Activated CD4-positive, alpha-beta T cell treated with anti-CD3 and anti-CD28 coated beads, Interleukin-2, amount 50 U/mL, for 24 hours (primary cell): ENCODE data around the gene PDGFD.

Experiments used
- DNase-seq, 2 donors: peaks; one replicate each; pipeline ENCODE4 v3.0.0-alpha.2; 2020; ENCODE audit warnings: low read depth in 1 of 2, low spot score in 1 of 2

Gene PDGFD

GRCh38 chr11:104164028-104164520 lies at the start of gene PDGFD:
Gene PDGFD (minus strand): TSS chr11:104164147.
- no peak for DNase-seq

DNA sequence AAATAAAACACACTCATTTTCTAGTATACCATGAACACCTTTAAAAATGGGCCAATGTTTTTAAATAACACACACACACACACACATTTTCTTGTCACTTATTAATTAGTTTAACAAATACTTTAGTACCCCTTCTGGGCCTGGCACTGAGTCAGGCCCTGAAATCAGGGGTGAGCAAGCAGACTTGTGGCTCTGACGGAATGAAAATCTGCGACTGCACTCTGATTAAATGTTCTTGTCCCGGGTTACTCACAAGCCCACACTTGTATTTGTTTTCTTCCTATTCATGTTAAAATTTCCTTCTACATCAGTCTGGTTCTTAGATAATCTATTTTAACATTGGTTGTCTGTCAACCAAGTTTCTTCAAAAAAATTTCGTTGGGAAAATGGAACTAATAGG lies 43.0 kb upstream of the PDGFD start:
- no peak for DNase-seq

DNA sequence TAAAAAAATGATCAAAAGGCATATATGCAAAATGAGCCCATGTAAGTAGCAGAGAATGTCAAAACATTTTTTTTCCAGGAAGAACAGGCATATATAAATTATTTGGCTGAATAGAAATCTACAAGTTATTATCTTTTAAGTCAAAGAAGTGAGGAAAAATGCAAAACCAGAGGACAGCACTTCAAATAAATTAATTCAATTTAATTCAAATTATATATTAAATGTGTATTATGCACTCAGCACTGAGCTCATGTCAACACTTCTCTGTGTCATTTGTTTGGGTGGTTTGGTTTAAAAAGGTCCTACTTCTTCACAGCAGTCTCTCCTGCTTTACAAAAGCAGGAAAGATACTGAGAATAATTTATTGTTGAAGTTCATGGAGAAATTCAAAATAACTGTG lies 41.9 kb upstream of the PDGFD start:
- DNase-seq = no peak

- DNase-seq = no peak
Measured at GRCh38 chr11:104200688-104201087, 36.7 kb upstream of the PDGFD start.

DNA sequence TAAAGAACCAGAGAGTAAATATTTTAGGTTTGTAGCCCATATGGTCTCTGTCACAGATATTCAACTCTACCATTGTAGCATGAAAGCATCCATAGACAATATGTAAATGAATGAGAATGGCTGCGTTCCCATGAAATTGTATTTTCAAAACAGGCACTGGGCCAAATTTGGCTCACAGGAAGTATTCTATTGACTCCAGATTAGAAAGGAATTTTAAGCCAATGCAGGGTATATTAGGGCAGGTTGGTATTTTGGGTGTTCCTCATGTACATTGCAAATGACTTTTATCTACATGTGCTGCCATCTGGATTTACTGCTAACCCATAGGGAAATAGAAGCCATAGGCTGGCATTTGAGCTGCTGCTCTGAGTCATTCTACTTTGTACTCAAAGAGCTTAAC lies 35.1 kb upstream of the PDGFD start:
- DNase-seq = no peak

DNA sequence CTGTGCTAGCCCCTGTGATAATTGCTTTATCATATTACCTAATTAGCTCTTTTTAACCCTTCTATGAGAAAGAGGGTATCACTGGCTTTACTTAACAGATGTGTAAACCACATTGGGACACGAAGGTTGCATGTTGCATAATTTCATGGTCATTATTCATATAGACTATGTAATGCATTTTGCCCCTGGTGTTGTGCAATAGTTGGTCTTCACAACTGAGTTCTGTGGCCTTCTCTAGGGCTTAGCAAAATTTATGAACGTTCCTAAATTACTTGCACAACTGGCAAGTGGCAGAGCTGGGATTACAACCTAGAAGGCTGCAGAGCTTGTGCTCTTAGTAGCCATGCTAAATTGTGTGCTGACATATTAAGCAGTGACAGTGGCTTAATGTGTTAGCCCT lies 34.6 kb upstream of the PDGFD start:
- no peak for DNase-seq

DNA sequence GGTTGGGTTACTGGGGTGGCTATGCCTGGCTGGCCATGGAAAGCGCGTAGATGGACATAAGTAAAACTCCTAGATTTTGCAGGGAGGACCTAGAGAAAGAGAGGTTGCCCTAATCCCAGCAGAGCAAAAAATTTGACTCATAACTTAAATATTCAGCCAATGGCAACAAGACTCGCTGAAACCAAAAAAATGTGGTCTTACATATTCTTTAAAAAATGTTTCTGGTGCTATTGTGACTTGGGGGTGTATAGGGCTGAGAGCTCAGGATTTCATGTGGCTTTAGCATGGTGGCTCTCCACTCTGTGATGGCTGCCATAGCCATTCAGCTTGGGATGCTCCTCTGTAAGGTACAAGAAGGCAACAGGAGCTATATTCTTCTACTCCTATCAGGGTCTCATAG lies 27.2 kb upstream of the PDGFD start:
- DNase-seq = no peak

GRCh38 chr11:104183593-104183992 lies 19.6 kb upstream of the PDGFD start:
- DNase-seq = no peak

DNA sequence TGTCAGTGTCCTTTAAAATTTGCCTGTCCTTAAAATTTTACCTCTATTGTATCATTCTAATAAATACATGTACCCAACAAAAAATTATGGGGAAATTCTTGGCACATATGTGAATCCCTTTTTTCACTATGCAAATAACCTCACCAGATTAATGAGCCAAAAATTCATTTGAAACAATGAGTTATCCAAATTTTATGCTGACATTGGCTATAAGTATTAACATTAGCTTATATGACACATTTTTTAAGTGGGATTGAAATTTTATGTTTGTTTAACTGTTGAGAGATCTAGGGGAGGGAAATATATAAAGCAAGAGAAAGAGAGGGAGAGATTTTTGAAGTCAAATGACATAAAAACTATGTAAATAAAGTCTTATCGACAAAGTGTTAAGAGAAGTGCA lies 11.8 kb upstream of the PDGFD start:
- DNase-seq = no peak

GRCh38 chr11:104169091-104169490 lies 5.1 kb upstream of the PDGFD start:
- DNase-seq = no peak

GRCh38 chr11:104165014-104165413 lies 1.1 kb upstream of the PDGFD start:
- DNase-seq = no peak

- DNase-seq = no peak
Measured at GRCh38 chr11:104163100-104164027, 583 bp downstream of the PDGFD start.

- no peak for DNase-seq
Measured at GRCh38 chr11:104161751-104162450, 2.0 kb downstream of the PDGFD start.

- DNase-seq = no peak
Measured at GRCh38 chr11:104159356-104159755, 4.6 kb downstream of the PDGFD start.

DNA sequence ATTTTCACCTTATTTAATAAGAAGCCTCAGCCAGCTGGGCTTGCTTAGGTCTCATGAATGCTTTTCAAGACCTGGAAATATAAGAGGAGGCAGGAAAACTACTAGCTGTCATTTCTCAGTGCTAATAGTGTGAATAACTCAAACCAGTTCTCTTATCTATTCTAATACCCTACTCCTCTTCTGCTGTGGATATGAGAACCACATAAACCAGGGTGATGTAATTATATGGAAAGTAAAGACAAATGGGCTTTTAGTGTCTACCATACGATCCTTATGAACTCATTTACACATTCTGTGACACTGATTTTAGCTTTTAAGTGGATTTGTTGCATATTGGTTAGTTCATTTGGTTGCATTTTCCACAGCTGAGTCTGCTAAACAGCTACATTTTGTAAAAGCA lies 8.6 kb downstream of the PDGFD start:
- no peak for DNase-seq

DNA sequence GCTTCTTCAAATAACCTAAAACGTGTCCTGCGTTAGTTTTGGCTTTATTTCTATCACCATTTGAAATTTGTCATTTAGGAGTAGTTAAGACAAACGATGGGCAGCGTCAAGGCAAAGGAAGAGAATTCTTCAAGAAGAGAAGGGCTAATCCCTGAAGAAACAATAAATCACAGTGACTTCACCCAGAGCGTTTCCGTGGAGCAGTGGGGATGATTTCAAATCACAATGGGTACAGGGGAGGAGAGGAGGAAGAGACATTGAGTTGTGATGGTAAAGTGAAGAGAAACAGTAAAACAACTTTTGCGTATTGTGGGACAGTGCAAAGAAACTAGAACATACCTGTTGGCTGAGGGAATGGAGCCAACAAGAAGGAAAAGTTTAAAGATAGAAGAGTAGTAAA lies 9.7 kb downstream of the PDGFD start:
- no peak for DNase-seq

DNA sequence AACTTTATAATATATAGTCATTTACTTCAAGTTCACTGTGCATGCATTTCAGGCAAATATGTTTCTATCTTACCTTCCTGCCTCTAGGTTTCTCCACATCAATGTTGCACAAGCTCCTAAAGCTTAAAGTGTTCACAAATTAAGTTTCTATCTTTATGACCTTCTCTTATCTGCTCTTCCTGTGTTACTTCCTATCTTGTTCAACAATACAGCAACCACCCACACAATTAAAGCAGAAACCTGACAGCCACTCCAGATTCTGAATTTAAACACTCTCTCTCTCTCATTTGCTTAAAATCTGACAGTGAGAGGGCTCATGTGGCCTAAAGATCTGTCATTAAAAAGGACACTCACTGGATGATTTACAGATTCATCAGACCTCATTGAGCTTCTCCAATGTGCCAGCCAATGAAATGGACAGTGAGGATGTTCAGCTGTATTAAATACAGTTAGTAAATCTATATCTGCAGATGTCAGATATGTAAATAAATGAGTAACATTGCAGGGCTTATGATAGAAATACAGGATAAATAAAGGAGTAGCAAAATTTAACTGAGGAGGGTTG lies 10.9 kb downstream of the PDGFD start:
- no peak for DNase-seq

DNA sequence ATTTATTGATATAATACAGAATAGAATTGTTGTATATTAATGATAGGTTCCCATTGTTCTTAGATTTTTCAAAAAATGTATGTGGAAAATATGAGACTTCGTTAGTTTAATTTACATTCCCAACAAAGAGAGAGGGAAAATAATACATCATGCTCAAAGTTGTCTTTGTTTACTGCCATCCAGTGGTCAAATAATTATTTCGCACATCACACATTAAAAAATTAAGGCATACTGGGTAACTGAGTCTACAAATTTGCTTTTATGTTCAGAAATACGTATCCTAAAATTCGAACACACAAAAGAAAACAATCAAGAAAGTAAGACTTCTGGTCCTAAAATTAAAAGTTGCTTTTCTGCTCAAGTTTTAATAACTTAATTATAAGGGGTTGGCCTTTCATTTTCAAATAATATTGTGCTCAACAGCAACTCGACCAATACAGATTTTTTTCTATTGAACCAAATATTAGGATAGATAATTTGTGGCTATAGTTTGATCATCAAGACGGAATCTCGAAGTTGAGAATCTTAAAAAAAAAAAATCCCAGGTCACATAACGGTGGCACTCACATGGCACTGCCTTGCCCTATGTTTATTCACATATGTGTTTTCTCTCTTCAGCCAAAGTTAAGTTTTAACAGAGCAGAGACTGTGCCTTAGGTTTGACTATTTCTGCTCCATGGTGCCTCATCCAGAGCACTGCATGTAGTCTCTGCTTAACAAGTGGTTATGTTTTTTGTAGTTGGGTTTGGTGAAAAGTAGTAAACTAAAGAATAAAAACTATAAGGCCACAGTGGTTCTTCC lies 12.3 kb downstream of the PDGFD start:
- no peak for DNase-seq

GRCh38 chr11:104148706-104149105 lies 15.2 kb downstream of the PDGFD start:
- no peak for DNase-seq

DNA sequence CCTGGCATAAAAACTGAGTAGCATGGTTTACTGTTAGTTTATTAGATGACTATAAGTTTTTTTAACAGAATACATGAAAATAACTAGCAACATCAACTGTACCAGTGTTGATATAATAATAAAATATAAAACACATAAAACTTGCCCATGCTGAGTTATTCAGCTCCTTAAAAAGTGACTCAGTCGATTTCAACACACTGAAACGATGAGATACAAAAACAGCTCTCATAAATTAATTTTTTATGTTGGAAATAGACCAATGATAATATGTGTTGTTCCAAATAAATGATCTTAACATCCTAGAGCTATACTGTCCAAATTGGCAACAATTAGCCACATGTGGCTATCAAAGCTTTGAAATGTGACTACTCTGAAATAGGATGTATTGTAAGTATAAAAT lies 15.9 kb downstream of the PDGFD start:
- DNase-seq = no peak

GRCh38 chr11:104146943-104147342 lies 17.0 kb downstream of the PDGFD start:
- DNase-seq = no peak
